Activated T-cell treated with anti-CD3 and anti-CD28 coated beads, Interleukin-2, amount 50 U/mL, for 4 hours (primary cell): ENCODE data around the gene GPR31. TPM values are rescaled to one million over a fixed set of nuclear protein-coding genes. Genes with fewer than 3 reads are reported as not detected.
"Not testable (repeated sequence)": the region's sequence is repeated elsewhere in the genome, so short reads cannot be mapped to it uniquely, and the experiment has no call there.

Experiments used
- ATAC-seq, 2 donors: fragments of 200-7000 bp; cut with Tn5 transposase; one replicate each; pipeline ENCODE4 v1.10.0; 2021
- DNase-seq: peaks from one replicate; pipeline ENCODE4 v3.0.0-alpha.2; 2020
- H3K27me3 Mint-ChIP-seq: one replicate; pipeline ENCODE4 v1.8.0; 2021; ENCODE audit warnings: low read depth, mixed read lengths
- H3K36me3 Mint-ChIP-seq: one replicate; pipeline ENCODE4 v1.8.0; 2022; ENCODE audit warnings: mixed read lengths; ENCODE audit not compliant: insufficient read depth
- H3K4me1 Mint-ChIP-seq: one replicate; pipeline ENCODE4 v1.8.0; 2021; ENCODE audit warnings: low read depth, mixed read lengths
- H3K4me3 Mint-ChIP-seq: one replicate; pipeline ENCODE4 v1.8.0; 2021; ENCODE audit warnings: mild to moderate bottlenecking, moderate library complexity, mixed read lengths
- H3K9me3 Mint-ChIP-seq: one replicate; pipeline ENCODE4 v1.8.0; 2021; ENCODE audit warnings: mixed read lengths
- total RNA-seq, 3 donors: library from RNA; stranded (reverse); gene quantifications; one replicate each; pipeline ENCODE4 v1.2.1, GENCODE V29; 2021

Gene GPR31
- total RNA-seq, 3 donors from 2014 or later: not detected

DNA sequence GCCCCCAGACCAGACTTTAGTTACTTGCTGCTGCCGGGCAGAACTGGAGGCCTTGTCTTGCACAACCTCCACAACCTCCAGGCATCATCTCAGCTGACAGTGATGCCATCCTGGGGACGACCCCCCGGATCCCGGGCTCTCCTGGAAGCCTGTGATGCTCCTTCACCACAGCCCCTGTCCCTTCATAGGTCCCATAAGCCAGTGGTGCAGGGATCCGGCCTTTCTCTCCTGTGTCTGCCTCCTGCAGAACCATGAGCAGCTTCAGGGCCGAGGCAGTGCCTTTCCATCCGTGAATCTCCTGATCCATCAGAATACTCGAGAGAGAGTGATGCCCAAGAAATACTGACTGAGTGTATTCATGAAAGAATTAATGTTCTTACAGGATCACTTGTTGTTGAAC is 22.3 kb upstream of the GPR31 start:
- ATAC-seq, H3K36me3 Mint-ChIP-seq, H3K9me3 Mint-ChIP-seq, H3K4me1 Mint-ChIP-seq, H3K27me3 Mint-ChIP-seq, H3K4me3 Mint-ChIP-seq, DNase-seq: not testable (repeated sequence)

GRCh38 chr6:167178896-167179655 is 21.3 kb upstream of the GPR31 start:
- DNase-seq, H3K4me1 Mint-ChIP-seq, H3K36me3 Mint-ChIP-seq, H3K9me3 Mint-ChIP-seq, ATAC-seq, H3K4me3 Mint-ChIP-seq, H3K27me3 Mint-ChIP-seq: not testable (repeated sequence)

DNA sequence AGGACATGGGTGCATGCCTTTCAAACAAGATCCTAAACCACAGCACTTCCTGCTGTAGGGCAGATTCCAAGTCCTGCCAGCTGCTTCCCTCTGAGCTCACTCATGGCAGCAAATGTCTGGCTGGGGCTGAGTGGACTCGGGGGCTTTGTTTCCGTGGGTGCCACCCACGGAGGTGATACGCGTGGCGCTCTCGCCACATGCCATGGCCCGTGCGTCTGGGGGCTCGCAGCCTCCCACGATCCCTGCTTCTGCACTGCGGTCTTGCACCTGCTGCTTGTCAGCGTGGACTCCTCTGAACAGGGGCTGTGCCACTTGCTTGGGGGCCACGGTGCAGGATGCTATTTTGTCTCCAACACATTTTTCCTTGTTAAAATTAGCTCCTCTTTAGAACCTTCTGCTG is 19.5 kb upstream of the GPR31 start:
- ATAC-seq, H3K27me3 Mint-ChIP-seq, H3K36me3 Mint-ChIP-seq, DNase-seq, H3K9me3 Mint-ChIP-seq, H3K4me3 Mint-ChIP-seq, H3K4me1 Mint-ChIP-seq: not testable (repeated sequence)

- not testable (repeated sequence) for ATAC-seq, H3K9me3 Mint-ChIP-seq, DNase-seq, H3K27me3 Mint-ChIP-seq, H3K36me3 Mint-ChIP-seq, H3K4me3 Mint-ChIP-seq, H3K4me1 Mint-ChIP-seq
Observed at GRCh38 chr6:167172011-167172410, 14.2 kb upstream of the GPR31 start.

- not testable (repeated sequence) for ATAC-seq, H3K27me3 Mint-ChIP-seq, DNase-seq, H3K36me3 Mint-ChIP-seq, H3K4me3 Mint-ChIP-seq, H3K9me3 Mint-ChIP-seq, H3K4me1 Mint-ChIP-seq
Observed at GRCh38 chr6:167171300-167171699, 13.5 kb upstream of the GPR31 start.

DNA sequence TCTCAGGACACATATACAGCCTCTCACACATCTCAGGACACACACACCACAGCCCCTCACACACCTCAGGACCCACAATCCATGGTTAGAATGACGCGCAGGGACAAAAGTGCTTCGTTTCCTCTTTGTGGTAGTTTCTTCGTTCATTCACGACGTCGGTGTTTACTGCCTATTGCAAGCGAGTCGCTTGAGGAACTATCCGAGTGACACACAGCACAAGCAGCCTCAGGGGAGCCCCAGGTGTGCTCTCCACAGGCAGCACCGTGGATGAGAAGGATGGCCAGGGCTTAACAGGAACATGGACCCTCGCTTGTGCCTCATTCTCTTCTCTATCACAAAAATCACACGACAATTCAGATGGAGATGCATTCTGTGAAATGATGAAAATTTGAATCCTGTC is 12.1 kb upstream of the GPR31 start:
- H3K9me3 Mint-ChIP-seq, DNase-seq, H3K4me3 Mint-ChIP-seq, H3K36me3 Mint-ChIP-seq, H3K4me1 Mint-ChIP-seq, H3K27me3 Mint-ChIP-seq, ATAC-seq: not testable (repeated sequence)

- not testable (repeated sequence) for DNase-seq, H3K9me3 Mint-ChIP-seq, H3K4me1 Mint-ChIP-seq, H3K4me3 Mint-ChIP-seq, ATAC-seq, H3K27me3 Mint-ChIP-seq, H3K36me3 Mint-ChIP-seq
Observed at GRCh38 chr6:167168296-167168695, 10.5 kb upstream of the GPR31 start.

GRCh38 chr6:167167699-167168098 is 9.9 kb upstream of the GPR31 start:
- H3K4me3 Mint-ChIP-seq, H3K4me1 Mint-ChIP-seq, H3K27me3 Mint-ChIP-seq, H3K36me3 Mint-ChIP-seq, ATAC-seq, H3K9me3 Mint-ChIP-seq, DNase-seq: not testable (repeated sequence)

- no peaks in the 10 kb centered on the region for H3K9me3 Mint-ChIP-seq
- no peaks in the 10 kb centered on the region for H3K36me3 Mint-ChIP-seq
- H3K27me3 Mint-ChIP-seq: peaks cover 4% of the 10 kb centered on the region
- DNase-seq (no peak), ATAC-seq (peak in 1 of 2 donors; percentile 23)
- no peak overlapping the region for H3K4me3 Mint-ChIP-seq
- no peaks in the 10 kb centered on the region for H3K4me1 Mint-ChIP-seq
Observed at GRCh38 chr6:167165858-167166471, 8.2 kb upstream of the GPR31 start.

GRCh38 chr6:167164261-167164660 is 6.5 kb upstream of the GPR31 start:
- H3K4me1 Mint-ChIP-seq: no peaks in the 10 kb centered on the region

GRCh38 chr6:167163476-167164011 is 5.8 kb upstream of the GPR31 start:
- ATAC-seq (no peak), DNase-seq (no peak)
- H3K27me3 Mint-ChIP-seq: no peaks in the 10 kb centered on the region
- no peak overlapping the region for H3K4me3 Mint-ChIP-seq
- H3K4me1 Mint-ChIP-seq: no peaks in the 10 kb centered on the region
- no peaks in the 10 kb centered on the region for H3K9me3 Mint-ChIP-seq
- no peaks in the 10 kb centered on the region for H3K36me3 Mint-ChIP-seq

More at GRCh38 chr6:167164261-167164660, 6.5 kb upstream of the GPR31 start:
- no peak for ATAC-seq
- Mint-ChIP-seq H3K9me3 (no peaks in the 10 kb centered on the region), H3K36me3 (no peaks in the 10 kb centered on the region), H3K4me3 (no peak overlapping the region), H3K27me3 (no peaks in the 10 kb centered on the region)
- no peak for DNase-seq

DNA sequence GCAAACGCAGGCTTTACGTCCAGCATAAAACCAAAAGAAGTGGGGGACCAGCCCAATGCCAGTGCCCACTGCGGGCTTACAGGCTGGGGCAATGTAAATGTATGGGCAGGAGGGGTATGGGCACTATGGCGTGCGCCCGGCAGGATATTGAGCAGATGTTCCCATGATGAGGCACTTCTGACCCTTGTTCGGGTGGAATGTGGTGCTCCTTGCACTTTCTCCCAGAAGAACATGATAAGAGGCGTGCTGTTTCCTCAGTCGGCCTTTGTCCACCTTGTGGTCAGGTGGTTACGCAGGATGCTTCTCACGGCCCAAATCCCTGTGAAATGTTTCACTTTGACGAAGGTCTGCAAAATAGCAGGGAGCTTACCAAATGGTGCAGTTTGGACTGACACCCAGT is 4.8 kb upstream of the GPR31 start:
- no peaks in the 10 kb centered on the region for H3K27me3 Mint-ChIP-seq
- ATAC-seq (no peak), DNase-seq (no peak)
- no peaks in the 10 kb centered on the region for H3K9me3 Mint-ChIP-seq
- H3K4me3 Mint-ChIP-seq: no peak overlapping the region
- no peaks in the 10 kb centered on the region for H3K36me3 Mint-ChIP-seq
- no peaks in the 10 kb centered on the region for H3K4me1 Mint-ChIP-seq

- ATAC-seq (no peak), DNase-seq (no peak)
- no peaks in the 10 kb centered on the region for H3K36me3 Mint-ChIP-seq
- H3K9me3 Mint-ChIP-seq: no peaks in the 10 kb centered on the region
- no peaks in the 10 kb centered on the region for H3K27me3 Mint-ChIP-seq
- H3K4me3 Mint-ChIP-seq: no peak overlapping the region
- no peaks in the 10 kb centered on the region for H3K4me1 Mint-ChIP-seq
Observed at GRCh38 chr6:167161851-167162467, 4.2 kb upstream of the GPR31 start.

GRCh38 chr6:167157414-167157813 is 366 bp downstream of the GPR31 start:
- no peaks in the 10 kb centered on the region for H3K9me3 Mint-ChIP-seq
- no peak for ATAC-seq
- H3K4me1 Mint-ChIP-seq: peaks cover 12% of the 10 kb centered on the region

GRCh38 chr6:167154895-167155294 is 2.9 kb downstream of the GPR31 start:
- no peak overlapping the region for H3K4me3 Mint-ChIP-seq
- ATAC-seq: no peak
- H3K9me3 Mint-ChIP-seq: no peaks in the 10 kb centered on the region
- DNase-seq: no peak
- peaks cover 20% of the 10 kb centered on the region for H3K4me1 Mint-ChIP-seq
- no peaks in the 10 kb centered on the region for H3K36me3 Mint-ChIP-seq
- H3K27me3 Mint-ChIP-seq: no peaks in the 10 kb centered on the region

More at GRCh38 chr6:167157414-167157813, 366 bp downstream of the GPR31 start:
- Mint-ChIP-seq H3K36me3 (no peaks in the 10 kb centered on the region), H3K4me3 (no peak overlapping the region), H3K27me3 (no peaks in the 10 kb centered on the region)
- DNase-seq: no peak
